Fibroblast of the conjunctiva (primary cell): ENCODE measurements around the gene TUSC2.

ENCODE experiments used
- DNase-seq: peaks from one replicate; pipeline ENCODE4 v3.0.0-alpha.2; 2010; ENCODE audit warnings: low read depth

Gene TUSC2

GRCh38 chr3:50334339-50335075 is 6.5 kb upstream of the TUSC2 start:
- DNase-seq = no peak

- no peak for DNase-seq
These were observed 5.8 kb upstream of the TUSC2 start for GRCh38 chr3:50333744-50334328.

- no peak for DNase-seq
These were observed 3.4 kb upstream of the TUSC2 start for GRCh38 chr3:50331364-50331907.

- no peak for DNase-seq
These were observed 2.3 kb upstream of the TUSC2 start for GRCh38 chr3:50330330-50330729.

GRCh38 chr3:50327129-50327528 is 894 bp downstream of the TUSC2 start:
- no peak for DNase-seq

- DNase-seq = no peak
These were observed 1.9 kb downstream of the TUSC2 start for GRCh38 chr3:50326182-50326541.

- DNase-seq = no peak
These were observed 2.4 kb downstream of the TUSC2 start for GRCh38 chr3:50325497-50326181.

GRCh38 chr3:50325113-50325480 is 2.9 kb downstream of the TUSC2 start:
- DNase-seq = no peak

- DNase-seq = peak; percentile 49
These were observed 3.5 kb downstream of the TUSC2 start for GRCh38 chr3:50324351-50325112.

- no peak for DNase-seq
These were observed 4.3 kb downstream of the TUSC2 start for GRCh38 chr3:50323614-50324199.

- DNase-seq = no peak
These were observed 4.9 kb downstream of the TUSC2 start for GRCh38 chr3:50323092-50323600.

GRCh38 chr3:50322386-50323091 is 5.5 kb downstream of the TUSC2 start, which contains the start of gene HYAL2:
HYAL2 (minus strand) TSS chr3:50322745; CDS start chr3:50320489, 2,256 bp downstream.
- DNase-seq = no peak

- no peak for DNase-seq
These were observed 6.0 kb downstream of the TUSC2 start for GRCh38 chr3:50322115-50322385.

- peak; percentile 70 for DNase-seq
These were observed 6.5 kb downstream of the TUSC2 start for GRCh38 chr3:50321336-50322114.

GRCh38 chr3:50320853-50321335 is 7.1 kb downstream of the TUSC2 start:
- peak; percentile 28 for DNase-seq

GRCh38 chr3:50319894-50320625 is 8.0 kb downstream of the TUSC2 start:
- no peak for DNase-seq

GRCh38 chr3:50319181-50319893 is 8.7 kb downstream of the TUSC2 start:
- no peak for DNase-seq

GRCh38 chr3:50318615-50319014 is 9.4 kb downstream of the TUSC2 start:
- no peak for DNase-seq

GRCh38 chr3:50318163-50318562 is 9.9 kb downstream of the TUSC2 start:
- DNase-seq = no peak
